Gastroesophageal sphincter (tissue), 3 donors: ENCODE data around the gene RCBTB2.

Source experiments
- POLR2AphosphoS5 ChIP-seq: sonication (generic); formaldehyde crosslinking; IDR thresholded peaks from one replicate; pipeline ENCODE4 v1.6.1; 2017; ENCODE audit warnings: antibody characterized with exemption
- TF ChIP-seq, protein P1 (sequence below), 4 experiments: fragments of 200-600 bp in 2 of 4; fragments of 450-650 bp in 2 of 4; sonication (generic) in 1 of 4; IDR thresholded peaks; one replicate each; pipeline ENCODE4 v1.5.1; 2017 to 2019; ENCODE audit warnings: antibody characterized with exemption in 4 of 4, mild to moderate bottlenecking in 2 of 4, moderate library complexity in 2 of 4

GRCh38 chr13:48526286-48526685, 6.6 kb downstream of the RCBTB2 start:
- TF ChIP-seq, protein P1, sequence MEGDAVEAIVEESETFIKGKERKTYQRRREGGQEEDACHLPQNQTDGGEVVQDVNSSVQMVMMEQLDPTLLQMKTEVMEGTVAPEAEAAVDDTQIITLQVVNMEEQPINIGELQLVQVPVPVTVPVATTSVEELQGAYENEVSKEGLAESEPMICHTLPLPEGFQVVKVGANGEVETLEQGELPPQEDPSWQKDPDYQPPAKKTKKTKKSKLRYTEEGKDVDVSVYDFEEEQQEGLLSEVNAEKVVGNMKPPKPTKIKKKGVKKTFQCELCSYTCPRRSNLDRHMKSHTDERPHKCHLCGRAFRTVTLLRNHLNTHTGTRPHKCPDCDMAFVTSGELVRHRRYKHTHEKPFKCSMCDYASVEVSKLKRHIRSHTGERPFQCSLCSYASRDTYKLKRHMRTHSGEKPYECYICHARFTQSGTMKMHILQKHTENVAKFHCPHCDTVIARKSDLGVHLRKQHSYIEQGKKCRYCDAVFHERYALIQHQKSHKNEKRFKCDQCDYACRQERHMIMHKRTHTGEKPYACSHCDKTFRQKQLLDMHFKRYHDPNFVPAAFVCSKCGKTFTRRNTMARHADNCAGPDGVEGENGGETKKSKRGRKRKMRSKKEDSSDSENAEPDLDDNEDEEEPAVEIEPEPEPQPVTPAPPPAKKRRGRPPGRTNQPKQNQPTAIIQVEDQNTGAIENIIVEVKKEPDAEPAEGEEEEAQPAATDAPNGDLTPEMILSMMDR (IDR thresholded peaks at IDR 0.05) = no peak
- TF ChIP-seq POLR2AphosphoS5 = no peak
